ENCODE results near the gene RAI2.

RAI2 gene

DNA sequence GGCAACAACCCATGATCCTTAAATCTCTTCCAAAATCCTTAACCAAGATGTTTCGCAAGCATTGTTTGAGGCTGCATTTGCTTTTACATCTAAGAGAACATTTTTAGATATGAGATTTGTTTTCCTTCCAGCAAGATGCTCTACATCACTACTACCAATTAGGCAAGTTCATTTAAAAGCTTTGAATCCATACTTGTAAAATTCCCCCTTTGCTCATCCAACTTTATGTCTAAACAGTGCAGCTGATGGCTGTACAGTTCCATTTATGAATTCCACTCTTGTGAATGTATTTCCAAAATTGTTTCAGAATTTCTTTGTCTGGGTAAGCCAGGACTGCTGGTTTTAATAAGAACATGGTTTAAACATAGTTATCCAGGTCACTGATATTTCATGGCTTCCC lies 31.5 kb downstream of the RAI2 start:
- DNase-seq (ENCODE audit: low read depth, low spot score) = no peak

DNA sequence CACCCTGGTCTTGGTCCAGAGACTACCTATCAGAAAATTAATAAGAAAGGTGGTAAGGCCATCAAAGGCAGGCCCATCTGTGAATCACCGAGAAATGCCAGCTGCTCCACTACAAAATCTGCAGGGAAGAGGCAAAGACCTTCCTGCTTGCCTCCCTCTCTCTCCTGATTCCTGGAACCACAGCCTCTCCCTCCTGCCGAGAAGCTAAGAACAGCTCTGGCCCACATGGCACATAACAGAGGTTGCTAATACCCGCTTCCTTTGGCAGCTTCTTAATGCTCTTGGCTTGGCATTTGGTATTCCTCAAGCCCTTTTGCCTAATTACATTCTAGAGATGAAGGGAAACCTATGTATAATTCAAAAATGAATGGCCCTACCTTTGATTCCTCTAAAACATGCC lies 32.9 kb downstream of the RAI2 start:
- no peak for DNase-seq (ENCODE audit: low read depth, low spot score)

DNA sequence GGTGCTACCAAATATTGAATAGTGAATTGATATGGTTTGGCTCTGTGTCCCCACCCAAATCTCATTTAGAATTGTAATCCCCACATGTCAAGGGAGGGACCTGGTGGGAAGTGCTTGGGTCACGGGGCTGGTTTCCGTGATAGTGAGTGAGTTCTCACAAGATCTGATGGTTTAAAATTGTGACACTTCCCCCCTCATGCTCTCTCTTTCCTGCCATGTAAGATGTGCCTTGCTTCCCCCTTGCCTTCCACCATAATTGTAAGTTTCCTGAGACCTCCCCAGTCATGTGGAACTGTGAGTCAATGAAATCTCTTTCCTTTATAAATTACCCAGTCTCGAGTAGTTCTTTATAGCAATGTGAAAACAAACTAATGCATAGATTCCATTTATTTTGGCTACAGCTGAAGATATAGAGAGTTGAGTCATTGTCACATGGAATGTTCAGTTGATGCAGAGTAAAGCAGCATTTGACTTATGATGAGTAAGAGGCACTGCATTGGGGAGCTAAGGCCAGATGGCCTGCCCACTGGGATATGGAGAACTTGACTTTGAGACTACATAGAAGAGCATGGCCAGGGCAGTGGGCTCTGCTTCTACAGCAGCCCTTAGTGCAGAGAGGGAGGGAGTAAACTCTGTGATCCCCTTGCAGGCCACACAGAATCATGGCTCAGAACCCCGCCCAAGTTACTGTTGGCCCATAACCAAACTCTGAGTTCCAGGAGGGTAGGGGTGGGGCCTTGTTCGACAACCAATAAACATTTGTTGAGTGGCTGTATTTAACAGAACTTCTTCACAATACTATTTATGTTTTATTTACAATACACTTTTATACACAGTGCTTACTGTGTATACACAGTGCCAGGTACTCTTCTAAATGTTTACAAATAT lies 34.2 kb downstream of the RAI2 start:
- DNase-seq (ENCODE audit: low read depth, low spot score) = no peak

DNA sequence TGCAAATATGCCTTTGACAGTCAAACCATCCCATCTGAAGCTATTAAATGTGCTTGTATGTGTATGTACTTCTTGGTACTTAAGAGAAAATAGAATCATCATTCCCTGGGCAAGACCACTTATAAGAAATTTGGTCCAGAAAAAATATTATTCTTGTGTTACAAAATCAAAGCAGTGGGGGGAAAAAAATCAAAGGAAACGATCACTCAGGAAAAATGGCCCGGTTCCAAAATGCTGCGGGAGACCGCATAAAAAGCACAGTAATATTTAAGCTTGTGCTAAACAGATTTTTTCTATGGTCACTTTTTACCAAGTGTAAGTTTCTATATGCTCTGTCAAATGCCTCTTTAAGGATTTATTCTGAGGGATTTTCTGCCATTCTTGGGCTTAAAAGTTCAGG lies 36.1 kb downstream of the RAI2 start:
- peak; percentile 48 for DNase-seq (ENCODE audit: low read depth, low spot score)

DNA sequence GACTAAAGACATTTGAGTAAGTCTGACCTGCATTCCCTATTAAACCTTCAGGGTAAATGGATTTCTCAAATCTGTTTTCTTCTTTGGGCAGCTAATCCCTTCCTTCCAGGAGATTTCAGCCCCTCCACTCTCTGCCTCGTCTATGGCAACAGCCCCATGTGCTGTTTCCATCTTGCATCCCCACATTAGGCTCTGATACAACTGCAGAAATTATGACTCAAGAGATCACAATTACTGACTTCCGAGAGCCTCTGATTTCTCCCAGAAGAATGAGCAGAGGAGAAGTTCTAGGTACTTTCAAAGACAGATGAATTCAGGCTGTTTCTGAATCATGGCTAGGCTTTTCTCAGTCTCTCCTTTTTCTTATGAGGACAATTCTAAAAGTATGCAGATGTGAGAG lies 38.7 kb downstream of the RAI2 start:
- DNase-seq (ENCODE audit: low read depth, low spot score) = no peak

DNA sequence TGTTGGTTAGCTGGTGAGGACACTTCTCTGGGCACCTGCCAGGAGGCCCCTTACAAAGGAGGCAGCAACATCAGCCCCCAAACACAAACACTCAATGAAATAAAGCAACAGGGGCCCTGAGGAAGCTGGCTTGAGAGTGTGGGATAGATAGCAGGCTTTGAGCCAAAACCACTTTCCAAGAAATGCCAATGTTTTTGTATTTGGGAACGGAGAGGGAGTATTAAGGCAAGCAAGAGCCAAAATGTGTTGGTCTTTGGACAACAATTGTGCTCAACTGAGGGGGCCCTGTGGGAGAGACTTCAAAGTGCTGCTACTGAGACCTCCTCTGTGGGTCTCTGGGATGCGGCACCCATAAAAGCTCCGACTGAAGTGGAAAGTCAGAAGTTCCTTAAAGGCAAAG lies 41.0 kb downstream of the RAI2 start:
- DNase-seq (ENCODE audit: low read depth, low spot score) = no peak

DNA sequence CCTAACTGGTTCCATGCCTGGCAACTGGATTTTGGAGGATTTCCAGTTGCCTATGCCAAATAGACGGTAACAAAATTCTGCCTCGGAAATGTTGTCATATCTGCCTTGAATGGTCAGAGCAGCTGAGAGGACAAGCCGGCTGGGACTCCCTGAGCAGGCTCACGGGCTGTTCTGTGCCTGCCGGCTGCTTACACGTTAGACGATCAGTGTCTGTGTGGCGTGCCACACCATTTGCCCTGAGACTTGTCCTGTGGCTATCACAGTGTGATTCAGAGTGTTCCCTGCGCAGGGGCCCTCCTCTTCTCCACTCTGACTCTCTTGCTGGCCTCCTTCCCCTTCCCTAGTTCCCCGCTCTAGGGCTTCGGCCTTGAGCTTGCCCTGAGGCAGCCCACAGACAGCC lies 42.4 kb downstream of the RAI2 start:
- no peak for DNase-seq (ENCODE audit: low read depth, low spot score)

DNA sequence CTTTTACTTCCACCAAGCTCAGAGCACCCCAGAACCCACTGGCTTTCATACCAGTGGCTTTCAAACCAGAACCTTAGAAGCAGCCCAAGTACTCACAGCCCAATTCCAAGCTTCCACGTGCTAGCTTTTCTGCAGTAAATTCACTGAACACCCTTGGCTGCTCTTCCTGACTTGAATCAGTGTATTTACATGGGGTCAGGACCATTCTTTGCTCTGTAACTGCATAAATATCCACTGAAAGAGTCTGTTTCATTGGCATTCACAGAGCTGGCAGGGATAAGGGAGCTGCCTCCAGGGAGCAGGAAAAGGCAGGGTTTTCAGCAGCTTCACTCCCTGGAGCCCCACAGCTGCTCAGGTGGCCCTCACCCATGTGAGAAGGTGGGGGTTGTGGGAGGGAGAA lies 43.8 kb downstream of the RAI2 start:
- no peak for DNase-seq (ENCODE audit: low read depth, low spot score)

DNA sequence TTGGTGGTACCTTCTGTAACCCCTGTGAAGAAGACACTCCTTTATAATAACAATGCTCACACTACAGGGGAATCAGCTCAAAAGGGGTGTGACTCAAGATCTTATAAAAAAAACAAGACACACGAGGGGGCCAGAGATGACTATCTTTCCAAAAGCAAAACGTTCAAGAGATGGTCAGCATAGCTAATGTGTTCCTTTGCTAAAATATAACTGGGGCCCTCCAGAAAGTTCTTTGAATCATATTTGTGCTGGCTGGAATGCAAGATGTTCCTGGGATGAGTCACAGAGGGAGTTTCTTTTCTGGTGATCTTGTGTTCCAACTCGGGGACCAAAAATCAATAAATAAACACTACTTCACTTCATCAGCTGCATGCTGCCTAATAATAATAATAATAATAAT lies 46.5 kb downstream of the RAI2 start:
- no peak for DNase-seq (ENCODE audit: low read depth, low spot score)

DNA sequence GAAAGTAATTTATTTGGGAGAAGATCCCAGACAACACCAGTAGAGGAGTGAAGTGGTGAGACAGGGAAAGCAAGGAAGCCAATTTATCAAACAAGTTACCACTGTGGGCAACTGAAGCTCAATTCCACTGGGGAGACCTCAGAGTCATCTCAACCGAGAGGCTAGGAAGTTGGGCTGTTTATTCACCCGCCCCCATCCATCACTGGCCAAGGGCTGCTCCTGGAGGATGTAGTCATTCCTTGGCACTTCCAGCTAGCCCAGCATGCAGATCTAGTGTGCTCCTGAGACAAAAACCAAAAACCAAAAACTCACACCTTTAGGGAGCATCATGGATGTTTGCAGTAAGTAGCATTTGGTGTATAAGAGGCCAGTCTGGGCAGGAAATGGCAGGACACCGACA lies 47.0 kb downstream of the RAI2 start:
- no peak for DNase-seq (ENCODE audit: low read depth, low spot score)

DNA sequence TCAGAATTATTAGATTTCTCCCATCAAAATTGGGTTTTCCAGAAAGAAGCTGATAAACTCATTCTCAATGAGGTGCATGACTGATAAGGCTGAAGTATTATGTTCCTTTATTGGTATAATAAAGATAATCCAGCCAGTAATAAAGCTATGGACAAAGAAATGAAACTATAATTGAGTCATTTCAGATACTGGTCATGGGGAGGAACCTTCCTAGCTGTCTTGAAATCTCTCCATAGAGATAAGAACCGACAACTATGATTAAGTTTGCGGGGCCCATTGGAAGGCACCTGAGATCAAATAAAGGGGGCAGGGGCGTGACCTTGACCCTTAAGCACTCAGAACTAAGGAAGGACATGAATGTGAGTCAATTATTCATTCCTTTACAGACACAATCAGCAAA lies 47.8 kb downstream of the RAI2 start:
- DNase-seq (ENCODE audit: low read depth, low spot score) = no peak

DNA sequence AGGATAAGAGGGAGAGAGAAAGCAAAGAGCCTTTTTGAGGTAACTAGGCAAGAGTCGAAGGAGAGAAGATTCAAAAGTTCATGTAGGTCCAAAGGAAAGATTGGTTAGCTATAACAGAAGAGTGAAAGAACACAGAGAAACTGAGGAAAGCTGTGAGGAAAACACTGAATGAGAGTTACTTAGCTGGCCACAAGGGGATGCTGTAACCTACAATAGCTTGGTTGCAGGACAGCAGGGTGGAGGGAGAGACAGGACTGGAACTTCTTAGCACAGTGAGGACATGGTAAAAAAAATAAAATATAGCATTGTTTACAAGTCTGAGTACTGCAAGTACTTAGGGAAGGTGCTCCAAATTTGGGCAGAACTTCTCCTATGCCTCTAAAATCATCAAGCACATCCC lies 48.3 kb downstream of the RAI2 start:
- DNase-seq (ENCODE audit: low read depth, low spot score) = no peak

DNA sequence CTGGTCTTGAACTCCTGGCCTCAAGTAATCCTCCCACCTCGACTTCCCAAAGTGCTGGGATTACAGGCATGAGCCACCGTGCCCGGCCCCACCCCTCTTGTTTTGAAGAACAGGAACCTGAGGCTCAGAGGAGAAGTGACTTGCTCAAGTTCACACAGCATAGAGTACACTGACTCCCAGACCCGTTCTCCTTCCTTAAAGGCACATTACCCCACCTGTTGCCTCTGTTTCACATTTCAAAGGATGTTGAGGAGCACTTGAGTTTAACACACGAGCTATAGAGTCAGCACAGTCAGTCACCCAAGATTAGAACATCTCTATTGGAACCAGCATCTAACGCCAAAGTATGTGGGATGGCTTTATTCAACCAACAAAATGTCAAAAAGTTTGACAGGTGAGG lies 51.1 kb downstream of the RAI2 start:
- no peak for DNase-seq (ENCODE audit: low read depth, low spot score)

DNA sequence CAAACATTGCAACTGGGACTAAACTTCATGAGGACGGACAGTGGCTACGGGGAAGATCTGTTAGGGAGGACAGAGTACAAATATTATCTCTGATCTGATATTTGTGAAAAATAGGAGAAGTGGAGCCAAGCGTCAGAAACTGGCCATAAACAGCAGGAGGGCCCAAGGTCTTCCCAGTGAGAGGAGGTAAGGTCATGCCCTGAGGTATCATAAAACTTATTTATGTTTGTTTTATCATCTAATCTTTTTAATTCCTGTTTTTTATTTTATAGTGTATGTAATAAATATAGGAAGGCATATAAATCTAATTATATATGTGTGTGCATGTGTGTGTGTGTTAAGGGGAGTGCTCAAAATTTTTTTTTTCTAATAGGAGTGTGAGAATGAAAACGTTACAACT lies 51.8 kb downstream of the RAI2 start:
- no peak for DNase-seq (ENCODE audit: low read depth, low spot score)

DNA sequence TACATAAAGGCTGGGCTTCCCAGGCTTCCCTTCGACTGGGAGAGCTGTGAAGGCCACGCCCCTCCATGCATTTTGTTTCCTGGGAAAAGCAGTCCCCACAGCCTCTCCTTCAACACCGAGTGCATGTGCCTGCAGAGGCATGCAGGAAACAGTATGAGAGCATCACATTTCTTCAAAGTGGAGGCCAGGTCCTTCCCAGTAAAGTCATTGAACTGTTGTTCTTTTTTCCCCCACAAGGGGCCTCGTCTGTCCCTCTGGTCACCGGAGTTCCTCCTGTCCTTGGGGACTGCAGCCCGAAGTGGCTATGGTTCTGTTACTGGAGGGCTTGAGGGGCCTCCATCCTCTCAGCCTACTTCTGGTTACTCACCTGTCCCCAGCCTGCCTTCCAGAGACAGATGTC lies 56.0 kb downstream of the RAI2 start:
- no peak for DNase-seq (ENCODE audit: low read depth, low spot score)

DNA sequence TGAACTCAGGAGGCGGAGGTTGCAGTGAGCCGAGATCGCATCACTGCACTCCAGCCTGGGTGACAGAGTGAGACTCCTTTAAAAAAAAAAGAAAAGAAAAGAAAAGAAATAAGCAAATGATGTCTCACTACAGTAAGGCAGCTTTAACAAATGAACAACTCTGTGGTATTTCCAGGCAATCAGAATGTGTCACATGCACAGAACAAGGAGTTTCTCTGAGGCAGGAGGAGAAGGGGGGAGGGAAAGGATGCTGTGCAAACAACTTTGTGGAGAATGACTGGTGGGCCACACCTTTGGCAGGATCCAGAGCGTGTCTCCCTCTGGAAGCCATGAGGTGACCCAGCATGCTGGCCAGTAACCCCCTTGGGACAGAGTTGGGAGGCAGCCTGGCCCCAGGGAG lies 57.6 kb downstream of the RAI2 start:
- no peak for DNase-seq (ENCODE audit: low read depth, low spot score)

DNA sequence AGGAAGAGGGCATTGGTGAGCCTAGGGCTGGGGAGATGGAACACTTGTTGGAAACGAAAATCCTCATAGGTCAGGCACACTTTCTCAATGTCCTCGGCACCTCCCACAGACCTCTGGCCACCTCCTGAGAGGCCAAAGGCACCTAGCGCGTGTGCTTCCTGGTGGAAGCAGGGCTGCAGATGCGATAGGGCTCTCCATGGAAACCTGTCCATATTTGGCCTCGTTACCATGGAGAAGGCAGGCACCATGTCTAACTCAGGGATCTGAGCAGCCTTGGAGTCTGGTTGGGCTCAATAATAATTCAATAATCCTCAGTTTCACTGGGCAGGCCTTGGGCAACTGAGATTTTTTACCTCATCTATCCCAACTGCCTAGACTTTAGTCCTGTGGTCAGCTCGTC lies 58.3 kb downstream of the RAI2 start:
- DNase-seq (ENCODE audit: low read depth, low spot score) = no peak

DNA sequence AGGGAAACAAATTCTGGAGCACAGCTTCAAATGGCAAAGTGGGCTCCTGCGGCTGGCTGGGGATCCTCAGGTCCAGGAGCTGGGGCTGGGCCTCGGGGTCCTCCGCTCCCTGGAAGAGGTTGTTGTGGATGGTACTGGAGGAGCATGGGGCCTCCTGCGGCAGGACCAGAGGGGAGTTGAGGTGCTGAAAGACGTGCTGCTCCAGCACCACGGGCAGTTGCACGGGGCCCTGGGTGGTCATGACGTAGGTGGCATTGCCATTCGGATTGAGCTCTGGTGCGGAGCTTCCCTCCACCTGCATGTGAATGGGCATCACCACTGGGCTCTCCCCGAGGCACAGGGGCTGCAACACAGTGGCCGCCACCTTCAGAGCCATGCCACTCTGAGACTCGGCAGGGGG lies 59.7 kb downstream of the RAI2 start:
- no peak for DNase-seq (ENCODE audit: low read depth, low spot score)

DNA sequence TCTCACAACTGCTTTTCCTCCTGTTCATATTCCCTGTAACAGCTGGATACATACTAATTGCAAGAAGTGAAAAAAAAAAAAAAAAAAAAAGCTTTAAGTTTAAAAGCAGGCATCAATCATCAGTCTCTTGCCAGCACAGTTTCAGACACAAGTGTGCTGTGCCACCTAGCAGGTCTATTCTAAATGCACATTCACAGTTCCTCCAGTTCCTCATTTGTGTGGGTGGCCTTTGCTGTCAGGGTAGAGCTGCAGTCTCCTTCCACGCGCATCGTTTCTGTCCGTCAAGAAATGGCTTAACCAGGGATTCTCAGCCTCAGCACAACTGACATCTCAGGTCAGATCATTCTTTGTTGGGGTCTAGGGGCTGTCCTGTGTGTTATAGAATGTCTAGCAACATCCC lies 62.2 kb downstream of the RAI2 start:
- no peak for DNase-seq (ENCODE audit: low read depth, low spot score)

DNA sequence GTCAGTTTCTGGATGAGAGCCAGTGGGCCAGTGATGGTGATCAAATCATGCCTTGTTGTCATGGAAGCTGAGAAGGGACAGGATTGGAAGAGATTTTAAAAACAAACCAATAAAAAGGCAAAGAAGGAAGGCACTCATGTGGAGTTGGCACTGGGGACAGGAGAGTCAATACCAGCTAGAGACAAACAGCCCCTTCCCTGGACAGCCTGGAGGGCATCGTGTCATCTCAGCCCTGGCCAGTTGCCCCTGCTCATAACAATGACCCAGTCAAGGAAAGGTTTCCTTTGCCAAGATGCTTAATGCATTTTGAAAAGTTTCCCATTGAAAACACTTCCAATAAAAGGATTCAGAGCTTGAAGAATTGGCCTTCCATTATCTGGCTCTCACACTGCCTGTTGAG lies 68.3 kb downstream of the RAI2 start:
- DNase-seq (ENCODE audit: low read depth, low spot score) = no peak

DNA sequence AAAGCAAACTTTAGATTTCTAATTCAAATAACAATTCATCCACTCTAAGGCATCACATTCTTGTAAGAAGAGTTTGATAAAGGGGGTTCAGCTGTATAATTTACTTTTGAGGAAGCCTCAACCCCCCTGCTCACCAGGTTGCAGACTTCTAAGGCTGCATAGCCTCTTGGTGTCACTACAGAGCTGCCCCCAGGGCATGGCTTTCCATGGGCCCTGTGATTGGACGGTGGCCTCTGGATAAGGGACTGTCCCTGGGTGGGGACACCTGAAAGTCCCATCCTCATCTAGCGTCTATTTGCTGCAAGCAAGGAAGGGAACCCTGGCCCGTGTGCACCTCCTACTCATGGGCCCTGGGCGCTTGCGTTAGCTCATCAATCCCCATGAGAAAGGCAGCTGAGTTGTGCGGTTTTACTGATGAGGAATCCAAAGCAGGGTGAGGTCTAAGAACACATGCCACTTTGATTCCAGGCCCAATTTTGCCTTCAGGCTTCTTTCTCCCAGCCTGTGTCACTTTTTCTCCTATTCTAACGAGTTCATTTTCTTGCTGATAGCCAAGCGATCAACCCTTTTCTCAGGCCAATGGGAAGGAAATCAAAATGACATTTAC lies 72.0 kb downstream of the RAI2 start:
- DNase-seq (ENCODE audit: low read depth, low spot score) = no peak

DNA sequence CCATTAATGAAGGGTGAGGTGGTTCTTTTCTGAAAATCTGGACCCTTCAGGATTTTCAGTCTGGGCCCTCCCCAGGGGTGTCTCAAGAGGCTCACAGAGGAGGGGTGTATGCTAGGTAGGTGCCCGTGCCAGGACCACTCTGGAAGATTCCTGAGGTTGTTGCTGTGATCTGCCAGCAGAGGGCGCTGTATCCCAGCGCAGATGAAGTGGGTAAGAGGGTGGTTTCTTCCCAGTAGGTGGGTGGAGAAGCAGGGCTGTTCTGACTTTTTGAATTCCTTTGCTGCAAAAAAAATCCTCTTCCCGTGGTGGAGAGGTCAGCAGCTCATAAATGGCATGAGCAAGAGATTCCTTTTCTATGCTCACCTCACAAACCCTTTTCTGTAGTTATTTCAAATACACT lies 72.7 kb downstream of the RAI2 start:
- no peak for DNase-seq (ENCODE audit: low read depth, low spot score)

DNA sequence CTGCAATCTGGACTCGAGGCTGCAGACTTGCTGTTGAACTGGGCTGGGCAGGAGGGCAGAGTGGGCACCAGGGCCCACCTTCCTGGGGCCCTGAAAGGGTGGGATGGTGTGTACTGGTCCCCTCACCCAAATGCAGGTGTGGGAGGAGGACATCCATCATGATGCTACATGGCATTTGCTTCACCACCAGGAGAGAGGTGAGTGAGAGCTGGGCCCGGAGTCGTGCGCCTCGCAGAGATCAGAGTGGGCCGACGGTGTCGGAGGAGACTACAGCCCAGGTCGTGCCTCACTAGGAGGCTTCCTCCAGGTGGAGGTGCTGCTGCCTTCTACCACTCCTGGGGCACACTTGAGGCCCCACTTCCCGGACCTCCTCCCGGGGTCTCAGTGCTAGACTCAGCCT lies 73.5 kb downstream of the RAI2 start:
- DNase-seq (ENCODE audit: low read depth, low spot score) = no peak
